ENCODE results near the gene ANK2. TPM values are rescaled to one million over a fixed set of nuclear protein-coding genes. Genes with fewer than 3 reads are reported as not detected.
A peak's percentile ranks its signal among the peaks of the same experiment; 100 is the strongest.

Gene ANK2
- total and polyA plus RNA-seq, 2 of the 13 experiments (the other 11 are each of a cell fraction or from before 2014, with no cell fraction given), result 2.7 to 15.1 TPM

DNA sequence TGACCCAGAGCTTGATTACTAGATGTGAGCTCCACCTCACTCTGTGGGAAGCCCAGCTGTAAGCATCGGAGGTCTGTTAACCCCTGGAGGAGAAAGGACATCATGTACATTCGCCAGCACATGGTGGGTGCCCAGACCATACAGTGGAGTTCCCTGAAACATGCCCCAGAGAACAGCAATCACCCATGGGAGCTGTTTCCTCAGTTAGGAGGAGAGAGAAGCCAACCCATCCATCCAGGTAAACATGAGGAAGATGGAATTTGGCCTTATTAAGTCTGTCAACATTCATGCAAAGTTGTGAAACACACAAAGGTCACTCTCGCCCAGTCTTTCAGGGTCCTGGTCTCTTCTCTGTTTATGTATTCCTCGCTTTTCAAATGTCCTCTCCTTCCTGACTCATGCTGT is 354.7 kb downstream of the ANK2 start (continued):
- TF ChIP-seq ZNF614 (CRISPR knock-in tag; IDR thresholded peaks at IDR 0.05; ENCODE audit: borderline replicate concordance) (peak; percentile 68; the same call in 1 of the 2 replicates), JARID2 (CRISPR knock-in tag; IDR thresholded peaks at IDR 0.05; ENCODE audit: insufficient replicate concordance) (no peak), CAMTA2 (CRISPR knock-in tag; IDR thresholded peaks at IDR 0.05; ENCODE audit: borderline replicate concordance) (no peak), ZNF441 (CRISPR knock-in tag; IDR thresholded peaks at IDR 0.05; ENCODE audit: borderline replicate concordance) (no peak), JUNB (CRISPR knock-in tag; IDR thresholded peaks at IDR 0.05; ENCODE audit: borderline replicate concordance) (no peak; the same call in 1 of the 2 replicates), MXI1 (IDR thresholded peaks at IDR 0.05; ENCODE audit: borderline replicate concordance, low read depth, low read length) (no peak), CCAR2 (optimal IDR thresholded peaks at IDR 0.05; ENCODE audit: low read depth, low read length) (no peak), HNRNPH1 (optimal IDR thresholded peaks at IDR 0.05; ENCODE audit: low read depth, low read length) (no peak), ZNF567 (CRISPR knock-in tag; IDR thresholded peaks at IDR 0.05; ENCODE audit: borderline replicate concordance) (no peak), RCOR2 (CRISPR knock-in tag; IDR thresholded peaks at IDR 0.05) (peak; percentile 89; the same call in 1 of the 2 replicates), KAT8 (CRISPR knock-in tag; IDR thresholded peaks at IDR 0.05) (peak; percentile 81), ZNF296 (CRISPR knock-in tag; conservative IDR thresholded peaks at IDR 0.05) (no peak), TBL1XR1 (IDR thresholded peaks at IDR 0.05; ENCODE audit: borderline replicate concordance, low read length, partially characterized antibody) (peak; percentile 33), ZFP36 (IDR thresholded peaks at IDR 0.05; ENCODE audit: borderline replicate concordance, low read depth, low read length, partially characterized antibody) (no peak), SP2 (CRISPR knock-in tag; IDR thresholded peaks at IDR 0.05) (no peak), NFYB (CRISPR knock-in tag; IDR thresholded peaks at IDR 0.05) (no peak), AHR (CRISPR knock-in tag; IDR thresholded peaks at IDR 0.05) (no peak), HES4 (CRISPR knock-in tag; IDR thresholded peaks at IDR 0.05; ENCODE audit: borderline replicate concordance) (no peak), SIX4 (CRISPR knock-in tag; IDR thresholded peaks at IDR 0.05) (no peak; the same call in 1 of the 2 replicates)
- TF ChIP-seq, protein P1, sequence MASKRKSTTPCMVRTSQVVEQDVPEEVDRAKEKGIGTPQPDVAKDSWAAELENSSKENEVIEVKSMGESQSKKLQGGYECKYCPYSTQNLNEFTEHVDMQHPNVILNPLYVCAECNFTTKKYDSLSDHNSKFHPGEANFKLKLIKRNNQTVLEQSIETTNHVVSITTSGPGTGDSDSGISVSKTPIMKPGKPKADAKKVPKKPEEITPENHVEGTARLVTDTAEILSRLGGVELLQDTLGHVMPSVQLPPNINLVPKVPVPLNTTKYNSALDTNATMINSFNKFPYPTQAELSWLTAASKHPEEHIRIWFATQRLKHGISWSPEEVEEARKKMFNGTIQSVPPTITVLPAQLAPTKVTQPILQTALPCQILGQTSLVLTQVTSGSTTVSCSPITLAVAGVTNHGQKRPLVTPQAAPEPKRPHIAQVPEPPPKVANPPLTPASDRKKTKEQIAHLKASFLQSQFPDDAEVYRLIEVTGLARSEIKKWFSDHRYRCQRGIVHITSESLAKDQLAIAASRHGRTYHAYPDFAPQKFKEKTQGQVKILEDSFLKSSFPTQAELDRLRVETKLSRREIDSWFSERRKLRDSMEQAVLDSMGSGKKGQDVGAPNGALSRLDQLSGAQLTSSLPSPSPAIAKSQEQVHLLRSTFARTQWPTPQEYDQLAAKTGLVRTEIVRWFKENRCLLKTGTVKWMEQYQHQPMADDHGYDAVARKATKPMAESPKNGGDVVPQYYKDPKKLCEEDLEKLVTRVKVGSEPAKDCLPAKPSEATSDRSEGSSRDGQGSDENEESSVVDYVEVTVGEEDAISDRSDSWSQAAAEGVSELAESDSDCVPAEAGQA (IDR thresholded peaks at IDR 0.05; ENCODE audit: low read depth), result no peak
- TF ChIP-seq, protein P1 (CRISPR knock-in tag; IDR thresholded peaks at IDR 0.05; ENCODE audit: borderline replicate concordance), result 0 out of 2 replicates have a peak, but pooled peaks have one; percentile 39
- TF ChIP-seq, protein P2, sequence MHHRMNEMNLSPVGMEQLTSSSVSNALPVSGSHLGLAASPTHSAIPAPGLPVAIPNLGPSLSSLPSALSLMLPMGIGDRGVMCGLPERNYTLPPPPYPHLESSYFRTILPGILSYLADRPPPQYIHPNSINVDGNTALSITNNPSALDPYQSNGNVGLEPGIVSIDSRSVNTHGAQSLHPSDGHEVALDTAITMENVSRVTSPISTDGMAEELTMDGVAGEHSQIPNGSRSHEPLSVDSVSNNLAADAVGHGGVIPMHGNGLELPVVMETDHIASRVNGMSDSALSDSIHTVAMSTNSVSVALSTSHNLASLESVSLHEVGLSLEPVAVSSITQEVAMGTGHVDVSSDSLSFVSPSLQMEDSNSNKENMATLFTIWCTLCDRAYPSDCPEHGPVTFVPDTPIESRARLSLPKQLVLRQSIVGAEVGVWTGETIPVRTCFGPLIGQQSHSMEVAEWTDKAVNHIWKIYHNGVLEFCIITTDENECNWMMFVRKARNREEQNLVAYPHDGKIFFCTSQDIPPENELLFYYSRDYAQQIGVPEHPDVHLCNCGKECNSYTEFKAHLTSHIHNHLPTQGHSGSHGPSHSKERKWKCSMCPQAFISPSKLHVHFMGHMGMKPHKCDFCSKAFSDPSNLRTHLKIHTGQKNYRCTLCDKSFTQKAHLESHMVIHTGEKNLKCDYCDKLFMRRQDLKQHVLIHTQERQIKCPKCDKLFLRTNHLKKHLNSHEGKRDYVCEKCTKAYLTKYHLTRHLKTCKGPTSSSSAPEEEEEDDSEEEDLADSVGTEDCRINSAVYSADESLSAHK (CRISPR knock-in tag; IDR thresholded peaks at IDR 0.05; ENCODE audit: borderline replicate concordance), result no peak
- TF ChIP-seq, protein P3, sequence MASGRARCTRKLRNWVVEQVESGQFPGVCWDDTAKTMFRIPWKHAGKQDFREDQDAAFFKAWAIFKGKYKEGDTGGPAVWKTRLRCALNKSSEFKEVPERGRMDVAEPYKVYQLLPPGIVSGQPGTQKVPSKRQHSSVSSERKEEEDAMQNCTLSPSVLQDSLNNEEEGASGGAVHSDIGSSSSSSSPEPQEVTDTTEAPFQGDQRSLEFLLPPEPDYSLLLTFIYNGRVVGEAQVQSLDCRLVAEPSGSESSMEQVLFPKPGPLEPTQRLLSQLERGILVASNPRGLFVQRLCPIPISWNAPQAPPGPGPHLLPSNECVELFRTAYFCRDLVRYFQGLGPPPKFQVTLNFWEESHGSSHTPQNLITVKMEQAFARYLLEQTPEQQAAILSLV (CRISPR knock-in tag; IDR thresholded peaks at IDR 0.05; ENCODE audit: borderline replicate concordance), result no peak
